Activated CD4-positive, CD25-positive, alpha-beta regulatory T cell treated with anti-CD3 and anti-CD28 coated beads, Interleukin-2, amount 50 U/mL, for 24 hours (primary cell): Measurements from ENCODE around the gene C1orf94.

Source experiments
- ATAC-seq, 2 donors: fragments of 150-1000 bp; cut with Tn5 transposase; one replicate each; pipeline ENCODE4 v1.10.0; 2021; ENCODE audit warnings: mild to moderate bottlenecking in 1 of 2, moderate library complexity in 1 of 2

Gene C1orf94

DNA sequence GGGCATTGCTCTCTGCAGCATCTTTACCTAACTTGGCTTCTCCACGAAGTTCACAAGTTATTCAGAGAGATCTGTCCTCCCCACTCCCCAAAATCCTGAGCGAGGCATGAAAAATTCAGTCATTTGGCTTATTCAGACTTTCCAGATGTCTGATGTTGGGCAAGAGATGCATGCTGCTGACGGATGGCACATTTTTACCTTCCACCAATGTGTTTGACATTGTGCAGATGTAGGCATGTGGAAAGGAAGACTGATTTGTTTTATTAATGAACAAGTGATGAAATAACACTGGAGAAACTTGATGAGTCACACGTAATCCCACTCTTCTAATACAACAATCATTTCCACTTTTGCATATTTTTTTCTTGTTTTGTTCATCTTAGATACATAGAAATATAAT lies 86.7 kb downstream of the C1orf94 start:
- ATAC-seq, result no peak

DNA sequence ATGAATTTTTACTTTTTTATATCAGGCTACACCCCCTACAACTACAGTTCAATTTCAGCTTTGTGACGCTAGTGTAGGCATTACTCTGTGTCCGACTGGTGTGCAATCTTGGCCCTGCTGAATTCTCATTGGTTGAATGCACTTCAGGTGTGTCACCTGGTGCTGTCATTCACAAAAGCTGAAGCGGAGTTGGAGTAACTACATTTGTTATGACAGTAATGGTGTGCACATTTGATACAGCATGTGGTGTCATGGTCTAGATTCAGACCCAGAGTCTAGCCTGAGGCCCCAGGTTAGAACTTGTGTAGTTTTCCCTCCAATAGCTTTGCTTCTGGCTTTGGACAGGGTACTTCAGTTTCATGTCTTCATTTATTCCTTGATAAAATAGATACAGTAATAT lies 88.7 kb downstream of the C1orf94 start:
- ATAC-seq, result no peak

GRCh38 chr1:34266127-34266951 lies 89.6 kb downstream of the C1orf94 start:
- no peak for ATAC-seq

DNA sequence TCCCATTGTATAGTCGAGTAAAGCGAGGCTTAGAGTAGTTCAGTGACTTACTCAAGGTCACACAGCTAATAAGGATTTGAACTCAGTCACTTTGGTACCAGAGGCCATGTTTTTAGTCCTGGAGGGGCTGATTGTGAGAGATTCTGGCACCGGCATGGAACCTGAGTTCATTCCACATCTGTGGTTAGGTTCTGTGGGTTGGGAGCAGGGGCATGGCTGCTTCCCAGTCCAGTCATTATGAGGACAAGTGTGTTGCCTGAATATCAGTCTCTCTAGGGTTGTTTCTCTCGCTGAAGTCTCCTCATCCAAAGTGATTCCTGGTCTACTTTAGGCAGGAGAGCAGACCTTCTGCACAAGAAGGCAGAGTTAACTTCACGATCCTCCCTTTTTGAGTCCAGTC lies 90.6 kb downstream of the C1orf94 start:
- no peak for ATAC-seq

GRCh38 chr1:34268311-34268954 lies 91.7 kb downstream of the C1orf94 start:
- no peak for ATAC-seq
